ENCODE measurements around the gene KCNIP4. TPM values are rescaled to one million over a fixed set of nuclear protein-coding genes. Genes with fewer than 3 reads are reported as not detected.

The KCNIP4 gene
- total and polyA plus RNA-seq, 2 donors from 2014 or later: 9.8 to 43.9 TPM

GRCh38 chr4:21962691-21963090, 14.1 kb upstream of the KCNIP4 start:
- Histone ChIP-seq H3K27ac (ENCODE audit: low read depth in 2 of 2, low read length in 2 of 2) (no peak overlapping the region), H3K9me3 (ENCODE audit: control insufficient read depth in 2 of 3, insufficient read depth in 1 of 3, low read length in 3 of 3) (no peaks in the 10 kb centered on the region), H3K4me3 (ENCODE audit: low read length in 3 of 3) (no peak overlapping the region), H3K36me3 (ENCODE audit: control insufficient read depth in 2 of 3, insufficient read depth in 3 of 3, low read length in 3 of 3) (no peaks in the 10 kb centered on the region), H3K4me1 (ENCODE audit: control insufficient read depth in 2 of 3, insufficient read depth in 2 of 3, low read depth in 1 of 3, low read length in 3 of 3) (no peaks in the 10 kb centered on the region), H3K9ac (ENCODE audit: low read length in 3 of 3) (no peak overlapping the region), H3K27me3 (ENCODE audit: control insufficient read depth, insufficient read depth, low read length) (no peaks in the 10 kb centered on the region)
- TF ChIP-seq CTCF (IDR thresholded peaks at IDR 0.05; ENCODE audit: borderline replicate concordance, extremely low read depth, insufficient read depth): no peak
- DNase-seq (no peak), FAIRE-seq (no peak)
- intact Hi-C loops (cut with DNase I): no loop called here

- DNase-seq (no peak), FAIRE-seq (no peak)
- TF ChIP-seq CTCF (IDR thresholded peaks at IDR 0.05; ENCODE audit: borderline replicate concordance, extremely low read depth, insufficient read depth): no peak
- Histone ChIP-seq H3K9me3 (ENCODE audit: control insufficient read depth in 2 of 3, insufficient read depth in 1 of 3, low read length in 3 of 3) (no peaks in the 10 kb centered on the region), H3K9ac (ENCODE audit: low read length in 3 of 3) (no peak overlapping the region), H3K4me3 (ENCODE audit: low read length in 3 of 3) (no peak overlapping the region), H3K27ac (ENCODE audit: low read depth in 2 of 2, low read length in 2 of 2) (no peak overlapping the region), H3K36me3 (ENCODE audit: control insufficient read depth in 2 of 3, insufficient read depth in 3 of 3, low read length in 3 of 3) (no peaks in the 10 kb centered on the region), H3K27me3 (ENCODE audit: control insufficient read depth, insufficient read depth, low read length) (no peaks in the 10 kb centered on the region), H3K4me1 (ENCODE audit: control insufficient read depth in 2 of 3, insufficient read depth in 2 of 3, low read depth in 1 of 3, low read length in 3 of 3) (no peaks in the 10 kb centered on the region)
- intact Hi-C loops (cut with DNase I): no loop called here
Observed at GRCh38 chr4:21960793-21961192, 12.2 kb upstream of the KCNIP4 start.

GRCh38 chr4:21954916-21955315, 6.3 kb upstream of the KCNIP4 start:
- no peak for FAIRE-seq
- Histone ChIP-seq H3K4me3 (ENCODE audit: low read length in 3 of 3) (no peak overlapping the region), H3K4me1 (ENCODE audit: control insufficient read depth in 2 of 3, insufficient read depth in 2 of 3, low read depth in 1 of 3, low read length in 3 of 3) (no peaks in the 10 kb centered on the region), H3K27me3 (ENCODE audit: control insufficient read depth, insufficient read depth, low read length) (no peaks in the 10 kb centered on the region), H3K27ac (ENCODE audit: low read depth in 2 of 2, low read length in 2 of 2) (no peak overlapping the region), H3K9ac (ENCODE audit: low read length in 3 of 3) (no peak overlapping the region), H3K9me3 (ENCODE audit: control insufficient read depth in 2 of 3, insufficient read depth in 1 of 3, low read length in 3 of 3) (no peaks in the 10 kb centered on the region), H3K36me3 (ENCODE audit: control insufficient read depth in 2 of 3, insufficient read depth in 3 of 3, low read length in 3 of 3) (no peaks in the 10 kb centered on the region)
- intact Hi-C loops (cut with DNase I): no loop called here
- peak in 3 of 5 donors; percentile 15 to 60 (median 52) for DNase-seq
- TF ChIP-seq CTCF (IDR thresholded peaks at IDR 0.05; ENCODE audit: borderline replicate concordance, extremely low read depth, insufficient read depth): no peak

- FAIRE-seq: no peak
- Histone ChIP-seq H3K4me1 (ENCODE audit: control insufficient read depth in 2 of 3, insufficient read depth in 2 of 3, low read depth in 1 of 3, low read length in 3 of 3) (peaks cover 0 to 3% (median 0%) of the 10 kb centered on the region in 3 donors), H3K36me3 (ENCODE audit: control insufficient read depth in 2 of 3, insufficient read depth in 3 of 3, low read length in 3 of 3) (no peaks in the 10 kb centered on the region), H3K4me3 (ENCODE audit: low read length in 3 of 3) (no peak overlapping the region), H3K9ac (ENCODE audit: low read length in 3 of 3) (no peak overlapping the region), H3K27me3 (ENCODE audit: control insufficient read depth, insufficient read depth, low read length) (no peaks in the 10 kb centered on the region), H3K9me3 (ENCODE audit: control insufficient read depth in 2 of 3, insufficient read depth in 1 of 3, low read length in 3 of 3) (no peaks in the 10 kb centered on the region), H3K27ac (ENCODE audit: low read depth in 2 of 2, low read length in 2 of 2) (no peak overlapping the region)
- DNase-seq: no peak
- intact Hi-C loops (cut with DNase I): no loop called here
- TF ChIP-seq CTCF (IDR thresholded peaks at IDR 0.05; ENCODE audit: borderline replicate concordance, extremely low read depth, insufficient read depth): no peak
Observed at GRCh38 chr4:21953653-21954052, 5.1 kb upstream of the KCNIP4 start.

Measured in kidney (tissue), 14 donors.